Natural killer cell (primary cell): Measurements from ENCODE around the gene RWDD4. TPM values are rescaled to one million over a fixed set of nuclear protein-coding genes. Genes with fewer than 3 reads are reported as not detected.

Experiments
- ATAC-seq, 3 donors: fragments of 150-1000 bp in 2 of 3; fragments of 200-7000 bp in 1 of 3; cut with Tn5 transposase; 1 replicate in 1 of 3; 2 replicates in 2 of 3; pipeline ENCODE4 v1.10.0; 2021; ENCODE audit warnings: mild to moderate bottlenecking in 2 of 3, moderate library complexity in 2 of 3
- DNase-seq, 2 donors: peaks; one replicate each; pipeline versions ENCODE4 v3.0.0 to v3.0.0-alpha.2; 2013 to 2021; ENCODE audit warnings: mixed read lengths in 1 of 2
- H3K27ac ChIP-seq: one replicate; pipeline ENCODE4 v1.5.1; 2013; ENCODE audit warnings: mild to moderate bottlenecking, low read length
- H3K27me3 ChIP-seq: one replicate; pipeline ENCODE4 v1.6.1; 2013; ENCODE audit warnings: low read length; ENCODE audit not compliant: control insufficient read depth, insufficient read depth
- H3K36me3 ChIP-seq: one replicate; pipeline ENCODE4 v1.6.1; 2013; ENCODE audit warnings: low read length; ENCODE audit not compliant: control insufficient read depth, insufficient read depth
- H3K4me1 ChIP-seq: one replicate; pipeline ENCODE4 v1.6.1; 2013; ENCODE audit warnings: low read length; ENCODE audit not compliant: control insufficient read depth, insufficient read depth
- H3K4me3 ChIP-seq: one replicate; pipeline ENCODE4 v1.5.1; 2013; ENCODE audit warnings: low read length
- H3K9me3 ChIP-seq: one replicate; pipeline ENCODE4 v1.6.1; 2013; ENCODE audit warnings: low read length; ENCODE audit not compliant: control insufficient read depth, insufficient read depth
- H3K27ac Mint-ChIP-seq, 2 donors: one replicate each; pipeline ENCODE4 v1.8.0; 2022; ENCODE audit warnings: mild to moderate bottlenecking in 2 of 2, mixed read lengths in 2 of 2, moderate library complexity in 1 of 2
- H3K27me3 Mint-ChIP-seq, 2 donors: one replicate each; pipeline ENCODE4 v1.8.0; 2022; ENCODE audit warnings: low read depth in 2 of 2, mixed read lengths in 2 of 2
- H3K36me3 Mint-ChIP-seq: one replicate; pipeline ENCODE4 v1.8.0; 2022; ENCODE audit warnings: mixed read lengths
- H3K4me1 Mint-ChIP-seq, 2 donors: one replicate each; pipeline ENCODE4 v1.8.0; 2022; ENCODE audit warnings: mixed read lengths in 2 of 2
- H3K4me3 Mint-ChIP-seq: one replicate; pipeline ENCODE4 v1.8.0; 2022; ENCODE audit warnings: mild to moderate bottlenecking, moderate library complexity, mixed read lengths
- H3K9me3 Mint-ChIP-seq, 2 donors: one replicate each; pipeline ENCODE4 v1.8.0; 2022; ENCODE audit warnings: mixed read lengths in 2 of 2
- CTCF ChIP-seq: fragments of 200-600 bp; IDR thresholded peaks from one replicate; pipeline ENCODE4 v1.8.0; 2022; ENCODE audit warnings: antibody characterized with exemption
- WGBS: methylation state at CpG from one replicate; pipeline ENCODE4 v1.1.7; 2013; ENCODE audit warnings: missing lambda C conversion rate; ENCODE audit not compliant: insufficient coverage; 5-methylcytosine and 5-hydroxymethylcytosine counted together
- intact Hi-C: fragments of 100-400 bp; cut with micrococcal nuclease; formaldehyde crosslinking; loops from one replicate; pipeline ENCODE4 v1.14.2; 2022
- total RNA-seq, 4 donors: library from RNA; stranded (reverse); fragments of 120-200 nt in 1 of 4; gene quantifications; one replicate each; pipeline versions ENCODE4 v1.2.3 to v1.2.4, GENCODE V29; 2013 to 2022

The RWDD4 gene
- total RNA-seq, 3 donors from 2014 or later (not counting 1 experiment from before 2014, with no cell fraction given) = 14.3 to 20.7 (median 17.6) TPM

GRCh38 chr4:183610613-183611012 is 48.4 kb downstream of the RWDD4 start:
- 90% methylated on average over 7 of the region's 7 CpGs for WGBS

GRCh38 chr4:183610033-183610432 is 49.0 kb downstream of the RWDD4 start:
- TF ChIP-seq CTCF = no peak
- H3K27ac ChIP-seq = no peak overlapping the region
- H3K27me3 Mint-ChIP-seq = peaks cover under 1 to 4% of the 10 kb centered on the region in 2 donors
- DNase-seq = no peak
- no peak overlapping the region for H3K4me3 Mint-ChIP-seq
- intact Hi-C loops = no loop called here
- WGBS = 83% methylated on average over 2 of the region's 2 CpGs
- H3K27ac Mint-ChIP-seq = no peak overlapping the region
- no peaks in the 10 kb centered on the region for H3K27me3 ChIP-seq
- no peaks in the 10 kb centered on the region for H3K4me1 Mint-ChIP-seq
- H3K4me1 ChIP-seq = no peaks in the 10 kb centered on the region
- H3K9me3 ChIP-seq = no peaks in the 10 kb centered on the region
- no peaks in the 10 kb centered on the region for H3K36me3 Mint-ChIP-seq
- no peaks in the 10 kb centered on the region for H3K36me3 ChIP-seq
- H3K4me3 ChIP-seq = no peak overlapping the region
- H3K9me3 Mint-ChIP-seq = no peaks in the 10 kb centered on the region
- ATAC-seq = no peak

More at GRCh38 chr4:183610613-183611012, 48.4 kb downstream of the RWDD4 start:
- no peaks in the 10 kb centered on the region for H3K4me1 Mint-ChIP-seq
- H3K27ac Mint-ChIP-seq = no peak overlapping the region
- DNase-seq = no peak
- no peaks in the 10 kb centered on the region for H3K36me3 Mint-ChIP-seq
- no peaks in the 10 kb centered on the region for H3K27me3 ChIP-seq
- no peak overlapping the region for H3K4me3 Mint-ChIP-seq
- H3K27me3 Mint-ChIP-seq = peaks cover 4 to 7% of the 10 kb centered on the region in 2 donors
- no peaks in the 10 kb centered on the region for H3K4me1 ChIP-seq
- no peak overlapping the region for H3K27ac ChIP-seq
- no peaks in the 10 kb centered on the region for H3K9me3 ChIP-seq
- no peak overlapping the region for H3K4me3 ChIP-seq
- no peak for TF ChIP-seq CTCF
- H3K36me3 ChIP-seq = no peaks in the 10 kb centered on the region
- no peak for ATAC-seq
- intact Hi-C loops = no loop called here
- no peaks in the 10 kb centered on the region for H3K9me3 Mint-ChIP-seq

- ATAC-seq (no peak), DNase-seq (no peak)
- Mint-ChIP-seq H3K4me1 (no peaks in the 10 kb centered on the region), H3K27me3 (peaks cover 0 to 4% of the 10 kb centered on the region in 2 donors), H3K9me3 (no peaks in the 10 kb centered on the region), H3K27ac (no peak overlapping the region), H3K4me3 (no peak overlapping the region), H3K36me3 (no peaks in the 10 kb centered on the region)
- intact Hi-C loops = no loop called here
- no peaks in the 10 kb centered on the region for H3K9me3 ChIP-seq
- TF ChIP-seq CTCF = no peak
- no peak overlapping the region for H3K27ac ChIP-seq
- H3K36me3 ChIP-seq = no peaks in the 10 kb centered on the region
- H3K27me3 ChIP-seq = no peaks in the 10 kb centered on the region
- no peak overlapping the region for H3K4me3 ChIP-seq
- no peaks in the 10 kb centered on the region for H3K4me1 ChIP-seq
- WGBS = 91% methylated on average over 6 of the region's 9 CpGs
Measured at GRCh38 chr4:183609151-183609550, 49.8 kb downstream of the RWDD4 start.

GRCh38 chr4:183607894-183608293 is 51.1 kb downstream of the RWDD4 start:
- no peak for ATAC-seq
- H3K4me3 ChIP-seq = no peak overlapping the region
- Mint-ChIP-seq H3K4me3 (no peak overlapping the region), H3K9me3 (no peaks in the 10 kb centered on the region), H3K27me3 (peaks cover 0 to 3% of the 10 kb centered on the region in 2 donors), H3K36me3 (no peaks in the 10 kb centered on the region), H3K27ac (no peak overlapping the region), H3K4me1 (no peaks in the 10 kb centered on the region)
- H3K27ac ChIP-seq = no peak overlapping the region
- WGBS = 92% methylated on average over 3 of the region's 4 CpGs
- no peaks in the 10 kb centered on the region for H3K36me3 ChIP-seq
- H3K9me3 ChIP-seq = no peaks in the 10 kb centered on the region
- no peaks in the 10 kb centered on the region for H3K4me1 ChIP-seq
- no peak for TF ChIP-seq CTCF
- intact Hi-C loops = no loop called here
- H3K27me3 ChIP-seq = no peaks in the 10 kb centered on the region
- DNase-seq = no peak
